ENCODE results near the gene RIN1.

GRCh38 chr11:66330931-66331330 lies 5.3 kb downstream of the RIN1 start:
- TF ChIP-seq POLR2A (IDR thresholded peaks at IDR 0.05): no peak
- no peak for TF ChIP-seq POLR2AphosphoS5 (IDR thresholded peaks at IDR 0.05)

All from transverse colon (tissue), 3 donors.